Renal pelvis (tissue), 4 donors: ENCODE measurements around the gene LHFPL2. TPM values are rescaled to one million over a fixed set of nuclear protein-coding genes. Genes with fewer than 3 reads are reported as not detected.
"Not testable (repeated sequence)": the region's sequence is repeated elsewhere in the genome, so short reads cannot be mapped to it uniquely, and the experiment has no call there.

Experiments
- DNase-seq: peaks from one replicate; pipeline ENCODE4 v3.0.0-alpha.2; 2013
- polyA plus RNA-seq, 3 donors: library from polyadenylated mRNA; unstranded; fragments of 120-200 nt; gene quantifications; one replicate each; pipeline ENCODE4 v1.2.1, GENCODE V29; 2013; ENCODE audit not compliant: insufficient read length in 3 of 3

LHFPL2 gene
- polyA plus RNA-seq, 3 donors = 44.7 to 47.7 (median 47.1) TPM

DNA sequence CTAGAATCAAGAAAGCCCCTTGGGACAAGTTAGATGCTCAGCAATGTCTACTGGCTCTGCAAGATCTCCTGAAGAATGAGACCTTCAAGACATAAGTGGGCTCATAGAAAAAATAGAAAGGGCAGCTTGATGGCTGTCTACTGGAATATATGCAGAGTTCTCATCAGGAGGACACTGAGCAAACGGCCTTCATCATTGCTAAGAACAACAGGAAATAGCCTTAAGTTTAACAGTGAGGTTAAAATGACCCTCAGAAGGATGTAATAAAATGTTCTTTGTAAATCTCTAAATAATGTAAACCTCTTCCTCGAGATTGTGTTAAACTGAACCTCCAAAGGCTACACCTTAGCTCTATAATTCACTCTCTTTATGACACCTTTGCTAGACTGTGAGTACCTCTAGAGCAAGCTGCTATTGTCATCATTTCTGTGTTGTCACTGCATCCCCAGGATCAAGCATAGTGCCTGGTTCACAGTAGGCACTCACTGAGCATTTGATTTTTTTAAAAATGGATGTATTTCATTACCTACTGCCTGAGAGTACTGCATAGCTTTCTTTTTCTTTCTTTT, 22.2 kb upstream of the LHFPL2 start:
- DNase-seq = no peak

DNA sequence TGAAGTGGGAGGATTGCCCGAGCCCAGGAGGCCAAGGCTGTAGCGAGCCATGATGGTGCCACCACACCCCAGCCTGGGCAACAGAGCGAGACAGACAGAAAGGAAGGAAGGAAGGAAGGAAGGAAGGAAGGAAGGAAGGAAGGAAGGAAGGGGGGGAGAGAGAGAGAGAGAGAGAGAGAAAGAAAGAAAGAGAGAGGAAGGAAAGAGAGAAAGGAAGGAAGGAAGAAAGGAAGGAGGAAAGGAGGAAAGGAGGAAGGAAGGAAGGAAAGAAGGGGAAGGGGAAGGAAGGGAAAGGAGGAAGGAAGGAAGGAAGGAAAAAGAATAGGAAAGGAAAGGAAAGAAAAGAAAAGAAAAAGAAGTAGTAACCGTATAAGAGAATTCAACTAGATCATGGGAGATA, 20.8 kb upstream of the LHFPL2 start:
- DNase-seq = no peak

- no peak for DNase-seq
Observed at GRCh38 chr5:78667461-78668103, 19.0 kb upstream of the LHFPL2 start.

DNA sequence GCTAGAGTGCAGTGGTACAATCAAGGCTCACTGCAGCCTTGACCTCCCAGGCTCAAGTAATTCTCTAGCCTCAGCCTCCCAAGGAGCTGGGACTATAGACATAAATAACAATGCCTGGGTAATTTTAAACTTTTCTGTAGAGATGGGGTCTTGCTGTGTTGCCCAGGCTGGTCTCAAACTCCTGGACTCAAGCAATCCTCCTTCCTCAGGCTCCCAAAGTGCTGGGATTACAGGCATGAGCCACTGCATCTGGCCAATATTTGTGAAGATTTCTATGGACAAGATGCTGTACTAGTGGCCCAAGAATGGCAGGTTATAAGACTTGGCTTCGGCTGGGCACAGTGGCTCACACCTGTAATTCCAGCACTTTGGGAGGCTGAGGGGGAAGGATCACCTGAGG, 18.4 kb upstream of the LHFPL2 start:
- DNase-seq = not testable (repeated sequence)

- no peak for DNase-seq
Observed at GRCh38 chr5:78666041-78666444, 17.5 kb upstream of the LHFPL2 start.

DNA sequence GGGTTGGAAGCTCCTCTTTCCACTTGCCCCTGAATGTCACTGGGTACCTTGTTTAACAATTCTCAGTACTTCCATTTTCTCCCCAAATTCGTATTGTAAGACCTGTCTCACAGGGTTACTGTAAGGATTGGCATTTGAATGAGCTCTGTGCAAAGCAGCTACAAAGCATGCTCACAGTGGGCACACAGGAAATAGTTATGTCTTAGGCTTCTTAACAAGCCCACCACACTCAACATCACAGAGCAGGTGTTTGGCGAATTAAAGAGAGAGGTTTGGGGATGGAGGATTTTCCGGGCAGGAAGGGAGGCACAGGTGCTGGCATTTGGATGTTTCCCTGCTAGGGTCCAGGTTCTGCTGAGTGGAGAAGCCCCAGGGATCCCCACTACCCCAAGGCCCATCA, 17.0 kb upstream of the LHFPL2 start:
- DNase-seq = no peak

GRCh38 chr5:78662323-78662722, 13.8 kb upstream of the LHFPL2 start:
- DNase-seq = no peak

DNA sequence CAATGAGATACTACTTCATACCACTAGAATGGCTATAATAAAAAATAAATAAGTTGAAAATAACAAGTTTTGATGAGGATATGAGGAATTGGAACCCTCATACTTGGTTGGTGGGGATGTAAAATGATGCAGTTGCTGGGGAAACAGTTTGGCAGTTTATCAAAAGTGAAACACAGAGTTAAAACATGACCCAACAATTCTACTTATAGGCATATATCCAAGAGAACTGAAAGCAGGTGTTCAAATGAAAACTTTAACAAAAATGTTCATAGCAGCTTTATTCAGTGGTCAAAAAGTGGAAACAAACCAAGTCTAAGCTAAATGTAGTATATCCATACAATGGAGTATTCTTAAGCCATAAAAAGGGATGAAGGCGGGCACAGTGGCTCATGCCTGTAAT, 13.1 kb upstream of the LHFPL2 start:
- DNase-seq = no peak

DNA sequence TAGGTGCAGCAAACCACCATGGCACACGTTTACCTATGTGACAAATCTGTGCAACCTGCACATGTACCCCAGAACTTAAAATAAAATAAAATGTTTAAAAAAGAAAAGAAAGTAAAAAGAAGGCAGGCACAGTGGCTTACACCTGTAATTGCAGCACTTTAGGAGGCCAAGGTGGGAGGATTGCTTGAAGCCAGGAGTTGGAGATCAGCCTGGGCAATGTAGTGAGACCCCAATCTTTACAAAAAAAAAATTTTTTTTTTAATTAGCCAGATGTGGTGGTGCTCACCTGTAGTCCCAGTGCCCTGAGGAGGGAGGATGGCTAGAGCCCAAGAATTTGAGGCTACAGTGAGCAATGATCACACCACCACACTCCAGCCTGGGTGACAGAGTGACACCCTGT, 12.5 kb upstream of the LHFPL2 start:
- DNase-seq = no peak

DNA sequence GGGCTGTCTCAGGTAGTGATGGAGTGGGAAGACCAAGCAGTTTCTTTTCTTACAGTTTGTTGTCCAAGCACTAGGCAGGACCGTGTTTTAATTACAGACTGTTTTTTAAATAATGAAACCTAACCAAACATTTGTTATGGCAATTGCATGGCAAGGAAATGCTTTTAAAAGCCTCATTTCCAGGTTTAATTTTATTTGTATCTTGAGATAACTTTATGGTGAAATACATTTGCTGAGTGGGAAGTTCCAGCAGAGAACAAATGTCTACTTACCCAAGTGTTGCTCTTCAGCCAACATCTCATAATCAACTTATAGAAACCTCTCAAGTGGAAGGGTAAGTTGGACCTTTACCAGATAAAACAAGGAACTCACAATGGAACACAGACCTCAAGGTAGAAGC, 11.8 kb upstream of the LHFPL2 start:
- no peak for DNase-seq

GRCh38 chr5:78659714-78660113, 11.1 kb upstream of the LHFPL2 start:
- no peak for DNase-seq

DNA sequence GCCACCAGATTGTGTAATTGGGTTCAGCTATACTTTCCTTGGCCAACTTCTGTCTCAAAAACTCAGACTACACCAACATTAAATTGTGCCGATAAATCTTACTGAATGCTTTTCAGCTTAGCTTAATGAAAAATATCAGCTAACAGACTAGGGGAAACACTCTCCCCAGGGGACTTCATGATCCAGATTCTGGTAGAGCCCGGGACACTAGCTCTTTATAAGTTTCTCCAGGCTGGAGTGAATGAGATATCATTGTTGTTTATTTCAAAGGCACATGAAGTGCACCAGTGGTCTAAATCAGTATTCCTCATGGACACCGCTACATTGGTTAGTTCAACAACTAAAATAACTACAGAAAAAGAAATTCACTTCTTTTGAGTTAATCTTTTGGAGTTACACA, 10.5 kb upstream of the LHFPL2 start:
- DNase-seq = no peak

DNA sequence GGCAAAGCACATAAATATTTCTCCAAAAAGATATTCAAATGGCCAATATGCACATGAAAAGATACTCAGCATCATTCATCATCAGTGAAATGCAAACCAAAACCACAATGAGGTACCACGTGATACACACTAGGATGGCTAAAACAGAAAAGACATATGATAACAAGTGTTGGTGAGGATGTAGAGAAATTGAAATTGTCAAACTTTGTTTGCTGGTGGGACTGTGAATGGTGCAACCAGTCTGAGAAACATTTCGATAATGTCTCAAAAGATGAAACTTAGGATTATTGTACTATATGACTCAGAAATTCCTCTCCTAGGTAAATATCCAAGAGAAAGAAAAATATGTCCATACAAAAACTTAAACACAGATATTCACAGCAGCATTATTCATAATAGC, 8.6 kb upstream of the LHFPL2 start:
- DNase-seq = no peak

DNA sequence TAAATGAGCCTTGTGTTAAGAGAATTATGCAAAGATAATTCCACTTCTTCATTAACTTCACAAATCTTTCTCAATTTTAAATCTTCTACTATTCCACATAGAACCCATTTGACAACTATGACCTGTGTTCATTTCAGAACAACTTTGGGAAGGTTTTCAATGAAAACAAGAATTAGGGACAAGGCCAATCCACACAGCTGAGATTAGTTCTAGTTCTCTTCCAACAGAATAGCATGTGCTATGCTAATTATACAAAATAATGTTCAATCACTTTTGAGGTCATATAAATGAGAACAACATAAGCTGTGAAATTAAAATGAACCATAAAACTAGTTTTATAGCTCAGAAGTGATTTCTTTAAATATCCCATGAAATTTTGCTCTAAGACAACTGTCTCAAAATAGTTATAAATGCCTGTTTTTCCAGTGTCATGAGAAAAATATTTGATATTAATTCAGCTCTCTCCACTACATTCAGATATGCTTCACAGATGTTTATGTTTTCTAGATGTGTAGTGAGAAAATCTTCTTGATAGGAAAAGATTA, 7.2 kb upstream of the LHFPL2 start:
- DNase-seq = no peak

DNA sequence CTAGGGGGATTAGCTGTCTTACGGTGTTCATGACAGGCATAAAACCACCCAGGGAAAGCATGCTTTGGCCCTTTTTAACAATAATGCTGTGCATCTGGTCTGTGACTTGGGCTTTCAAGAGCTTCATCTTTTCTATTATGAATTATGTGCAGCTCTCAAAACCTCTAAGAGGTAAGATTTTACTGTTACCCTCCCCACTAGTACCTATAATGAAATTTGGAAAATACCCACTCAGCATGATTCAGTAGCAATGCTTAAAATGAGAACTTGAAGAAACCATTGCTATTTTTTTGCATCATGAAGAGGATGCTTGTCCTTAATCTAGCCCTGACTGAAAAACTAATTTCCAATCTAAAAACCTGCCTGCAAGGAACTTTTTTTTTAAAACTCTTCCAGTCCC, 5.8 kb upstream of the LHFPL2 start:
- no peak for DNase-seq

GRCh38 chr5:78653681-78654366, 5.3 kb upstream of the LHFPL2 start:
- no peak for DNase-seq

DNA sequence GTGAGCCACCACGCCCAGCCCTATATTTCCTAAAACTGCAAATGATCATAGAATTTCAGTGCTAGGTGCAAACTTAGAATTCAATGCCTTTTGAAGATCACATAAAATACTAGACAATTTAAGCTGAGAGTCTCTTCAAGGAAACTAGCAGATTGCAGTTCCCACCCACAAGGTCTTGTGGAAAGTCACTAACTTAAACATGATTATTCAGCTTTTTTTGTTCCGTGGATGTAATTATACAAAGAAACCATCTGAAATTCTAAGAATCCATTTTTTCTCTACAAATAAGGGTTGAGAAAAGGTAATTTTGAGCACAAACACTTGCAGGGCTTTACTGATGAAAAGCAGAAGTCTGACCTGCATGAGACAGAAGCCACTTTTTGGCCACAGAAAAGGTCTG, 4.5 kb upstream of the LHFPL2 start:
- no peak for DNase-seq

DNA sequence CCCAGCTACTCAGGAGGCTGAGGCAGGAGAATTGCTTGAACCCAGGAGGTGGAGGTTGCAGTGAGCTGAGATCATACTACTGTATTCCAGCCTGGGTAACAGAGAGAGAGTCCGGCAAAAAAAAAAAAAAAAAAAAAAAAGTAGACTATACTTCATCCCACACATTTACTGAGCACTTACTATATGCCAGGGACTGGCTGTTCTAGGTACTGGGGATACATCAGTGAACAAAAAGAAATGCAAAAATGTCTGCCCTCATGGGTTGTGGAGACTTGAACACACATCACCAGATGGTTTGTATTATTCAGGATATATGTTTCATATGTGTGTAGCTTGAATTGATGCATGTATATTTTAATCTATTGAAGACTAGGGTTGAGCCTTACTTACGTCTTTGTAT, 2.9 kb upstream of the LHFPL2 start:
- no peak for DNase-seq

GRCh38 chr5:78650531-78650930, 2.0 kb upstream of the LHFPL2 start:
- no peak for DNase-seq

GRCh38 chr5:78649861-78650496, 1.4 kb upstream of the LHFPL2 start:
- DNase-seq = no peak

DNA sequence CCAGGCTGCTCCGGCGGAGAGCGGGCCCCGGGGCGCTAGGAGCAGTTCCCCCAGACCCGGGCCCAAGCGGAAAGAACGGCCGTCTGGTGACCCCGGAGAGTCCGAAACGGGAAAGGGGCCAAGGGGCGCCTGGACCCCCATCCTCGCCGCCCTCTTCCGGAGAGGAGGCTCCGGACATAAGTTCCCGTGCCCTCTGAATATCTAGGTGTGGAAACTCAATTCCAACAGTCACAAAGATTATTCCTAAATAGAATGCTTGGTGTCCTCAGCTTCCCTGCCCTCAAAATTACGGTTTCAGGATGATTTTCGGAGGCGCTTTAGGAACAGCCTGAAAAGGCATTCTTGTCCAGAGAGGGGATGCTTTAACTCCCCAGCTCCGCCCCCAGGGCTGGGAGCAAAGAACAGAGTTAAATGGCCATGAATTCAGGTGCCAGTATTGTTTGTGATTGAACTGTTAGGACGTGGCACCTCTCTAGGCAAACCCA, 681 bp upstream of the LHFPL2 start:
- DNase-seq = no peak

DNA sequence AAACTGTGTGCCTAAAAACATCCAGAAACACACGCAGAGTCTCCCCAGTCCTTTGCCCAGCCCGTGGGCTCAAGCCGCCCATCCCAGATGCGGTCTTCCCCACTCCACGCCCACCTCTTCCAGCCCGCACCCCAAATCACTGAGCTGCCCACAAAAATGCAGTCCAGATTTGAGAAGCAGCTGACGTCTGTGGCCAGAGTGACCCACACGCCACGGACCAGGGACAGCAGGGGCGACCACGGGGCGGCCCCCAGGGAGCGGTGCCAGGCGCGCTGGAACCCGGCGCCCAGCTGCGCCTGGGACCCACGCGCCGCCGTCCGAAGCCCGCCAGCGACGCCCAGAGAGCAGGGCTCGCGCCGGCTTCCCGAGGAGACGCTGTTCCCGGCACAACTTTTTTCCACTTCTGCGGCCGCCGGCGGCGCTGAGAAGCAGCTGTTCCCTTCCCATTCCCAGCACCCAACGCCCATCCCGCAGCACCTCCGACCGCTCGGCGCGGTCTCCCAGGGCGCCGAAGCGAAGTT, 674 bp downstream of the LHFPL2 start:
- no peak for DNase-seq
